DOHH2 (cell line): ENCODE data around the gene B4GALT5.

Source experiments
- H3F3A ChIP-seq: fragments of 200-600 bp; sonication (generic), shearing (Covaris generic); 2 replicates; pipeline ENCODE4 v1.6.0; 2016; ENCODE audit warnings: antibody characterized with exemption, mild to moderate bottlenecking; ENCODE audit not compliant: control insufficient read depth, insufficient read depth
- H3K27ac ChIP-seq: fragments of 200-600 bp; sonication (generic); 2 replicates; pipeline ENCODE4 v1.5.1; 2014; ENCODE audit warnings: low read depth, mild to moderate bottlenecking, low read length, moderate library complexity
- H3K27me3 ChIP-seq: fragments of 200-600 bp; sonication (generic); 2 replicates; pipeline ENCODE4 v1.6.1; 2014; ENCODE audit warnings: mild to moderate bottlenecking, low read length, mixed read lengths; ENCODE audit not compliant: control insufficient read depth
- H3K36me3 ChIP-seq: fragments of 200-600 bp; sonication (generic); 2 replicates; pipeline ENCODE4 v1.6.1; 2014; ENCODE audit warnings: mild to moderate bottlenecking, low read length, moderate library complexity, mixed read lengths; ENCODE audit not compliant: control insufficient read depth
- H3K4me1 ChIP-seq: fragments of 200-600 bp; sonication (generic); 2 replicates; pipeline ENCODE4 v1.6.1; 2014; ENCODE audit warnings: mild to moderate bottlenecking, low read length, mixed read lengths; ENCODE audit not compliant: control insufficient read depth
- H3K4me2 ChIP-seq: fragments of 200-600 bp; sonication (generic); 2 replicates; pipeline ENCODE4 v1.6.0; 2014; ENCODE audit warnings: mild to moderate bottlenecking, low read length, moderate library complexity
- H3K4me3 ChIP-seq: fragments of 200-600 bp; sonication (generic); 2 replicates; pipeline ENCODE4 v1.5.1; 2014; ENCODE audit warnings: mild to moderate bottlenecking, low read length, mixed read lengths
- H3K79me2 ChIP-seq: fragments of 200-600 bp; sonication (generic); 2 replicates; pipeline ENCODE4 v1.6.1; 2014; ENCODE audit warnings: mild to moderate bottlenecking, low read length, mixed read lengths; ENCODE audit not compliant: control insufficient read depth
- H3K9me2 ChIP-seq: fragments of 200-600 bp; sonication (generic); replicated peaks from 2 replicates; pipeline ENCODE4 v1.6.1; 2014; ENCODE audit warnings: mild to moderate bottlenecking, low read length, mixed read lengths; ENCODE audit not compliant: control insufficient read depth
- H3K9me3 ChIP-seq: fragments of 200-600 bp; sonication (generic); 2 replicates; pipeline ENCODE4 v1.6.1; 2014; ENCODE audit warnings: antibody characterized with exemption, low read length, mixed read lengths; ENCODE audit not compliant: control insufficient read depth, insufficient read depth
- H4K20me1 ChIP-seq: fragments of 200-600 bp; sonication (generic); 2 replicates; pipeline ENCODE4 v1.6.0; 2014; ENCODE audit warnings: low read depth, mild to moderate bottlenecking, antibody characterized with exemption, low read length, moderate library complexity; ENCODE audit not compliant: control insufficient read depth, insufficient read depth
- EZH2phosphoT487 ChIP-seq: fragments of 200-600 bp; sonication (generic); IDR thresholded peaks from 2 replicates; pipeline ENCODE4 v1.6.1; 2017; ENCODE audit warnings: borderline replicate concordance, mild to moderate bottlenecking, antibody characterized with exemption, low read length, moderate library complexity, mixed read lengths
- TF ChIP-seq, protein P1 (sequence below): fragments of 200-600 bp; sonication (generic); IDR thresholded peaks from one replicate; pipeline ENCODE4 v1.5.1; 2014; ENCODE audit warnings: antibody characterized with exemption, mild to moderate bottlenecking, low read depth, low read length; ENCODE audit not compliant: poor library complexity, severe bottlenecking

B4GALT5 gene

DNA sequence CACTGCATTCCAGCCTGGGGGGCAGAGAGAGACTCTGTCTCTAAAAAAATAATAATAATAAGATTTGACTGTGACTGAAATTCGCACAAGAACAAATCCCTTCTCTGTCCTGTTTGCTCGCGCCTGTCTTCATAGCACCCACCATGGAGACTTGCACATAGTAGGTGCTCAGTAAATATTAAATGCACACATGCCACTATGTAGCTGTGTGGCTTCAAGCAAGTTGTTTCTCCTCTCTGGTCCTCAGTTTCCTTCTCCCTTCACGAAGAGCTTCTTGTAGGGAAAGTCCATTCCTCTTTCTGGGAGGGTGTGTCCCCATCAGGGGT is 130.4 kb downstream of the B4GALT5 start:
- Histone ChIP-seq H3K27me3 (peaks cover 33% of the 10 kb centered on the region), H3K4me1 (no peaks in the 10 kb centered on the region), H3K27ac (no peak overlapping the region), H3K4me3 (no peak overlapping the region), H3K9me2 (no peaks in the 10 kb centered on the region), H3K79me2 (no peaks in the 10 kb centered on the region), H4K20me1 (no peaks in the 10 kb centered on the region), H3K9me3 (no peaks in the 10 kb centered on the region), H3F3A (no peaks in the 10 kb centered on the region), H3K4me2 (no peak overlapping the region), H3K36me3 (no peaks in the 10 kb centered on the region)
- TF ChIP-seq EZH2phosphoT487, result no peak
- TF ChIP-seq, protein P1, sequence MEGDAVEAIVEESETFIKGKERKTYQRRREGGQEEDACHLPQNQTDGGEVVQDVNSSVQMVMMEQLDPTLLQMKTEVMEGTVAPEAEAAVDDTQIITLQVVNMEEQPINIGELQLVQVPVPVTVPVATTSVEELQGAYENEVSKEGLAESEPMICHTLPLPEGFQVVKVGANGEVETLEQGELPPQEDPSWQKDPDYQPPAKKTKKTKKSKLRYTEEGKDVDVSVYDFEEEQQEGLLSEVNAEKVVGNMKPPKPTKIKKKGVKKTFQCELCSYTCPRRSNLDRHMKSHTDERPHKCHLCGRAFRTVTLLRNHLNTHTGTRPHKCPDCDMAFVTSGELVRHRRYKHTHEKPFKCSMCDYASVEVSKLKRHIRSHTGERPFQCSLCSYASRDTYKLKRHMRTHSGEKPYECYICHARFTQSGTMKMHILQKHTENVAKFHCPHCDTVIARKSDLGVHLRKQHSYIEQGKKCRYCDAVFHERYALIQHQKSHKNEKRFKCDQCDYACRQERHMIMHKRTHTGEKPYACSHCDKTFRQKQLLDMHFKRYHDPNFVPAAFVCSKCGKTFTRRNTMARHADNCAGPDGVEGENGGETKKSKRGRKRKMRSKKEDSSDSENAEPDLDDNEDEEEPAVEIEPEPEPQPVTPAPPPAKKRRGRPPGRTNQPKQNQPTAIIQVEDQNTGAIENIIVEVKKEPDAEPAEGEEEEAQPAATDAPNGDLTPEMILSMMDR, result no peak
